ENCODE measurements around the gene ANKH.
"Not testable (repeated sequence)": the region's sequence is repeated elsewhere in the genome, so short reads cannot be mapped to it uniquely, and the experiment has no call there.

ANKH gene

DNA sequence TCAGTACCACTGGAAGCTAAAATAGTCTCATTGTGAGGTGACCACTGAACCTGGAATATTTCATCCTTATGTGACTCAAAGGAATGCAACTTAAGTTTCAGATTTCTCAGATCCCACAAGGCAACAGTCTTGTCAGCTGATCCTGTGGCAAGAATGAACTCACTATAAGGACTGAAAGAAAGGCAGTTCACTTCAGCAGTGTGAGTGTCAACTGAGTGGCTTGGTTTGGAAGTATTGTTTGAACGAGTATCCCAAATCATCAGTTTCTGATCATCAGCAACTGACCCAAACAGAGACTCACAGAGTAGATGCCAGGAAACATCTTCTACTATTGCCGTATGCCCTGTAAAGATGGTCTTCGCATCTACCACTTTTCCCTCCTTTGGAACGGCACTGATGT lies 74.2 kb downstream of the ANKH start:
- not testable (repeated sequence) for DNase-seq (ENCODE audit: low read depth in 2 of 3, low spot score in 2 of 3)

DNA sequence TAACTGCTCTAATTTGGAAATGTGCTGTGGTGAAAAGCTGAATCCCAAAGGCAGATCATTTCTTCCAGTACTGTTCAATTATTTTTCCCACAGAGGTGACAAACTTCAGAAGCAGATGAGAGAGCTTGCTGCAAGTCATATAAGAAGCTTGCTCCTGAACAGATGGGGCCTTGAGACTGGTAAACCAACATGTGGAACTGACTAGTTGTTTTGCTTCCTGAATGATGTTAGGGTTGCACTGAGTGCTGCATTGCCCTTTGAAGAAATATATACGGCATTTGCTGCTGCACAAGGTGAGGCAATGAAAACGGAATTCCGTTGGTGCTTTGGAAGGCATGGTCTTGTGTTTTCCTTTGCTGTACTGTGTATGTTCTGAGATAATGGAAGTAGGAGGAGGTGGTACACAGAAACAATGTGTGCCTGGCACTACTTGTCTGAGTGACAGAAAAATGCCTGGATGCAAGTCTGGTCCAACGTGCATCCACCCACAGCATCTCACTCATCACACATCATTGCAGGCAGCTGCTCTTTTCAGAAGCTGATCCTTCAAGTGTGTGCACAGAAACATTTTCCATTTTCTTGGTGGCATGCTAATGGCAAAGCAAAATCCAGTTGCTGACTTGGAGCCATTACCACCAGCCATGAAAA lies 76.9 kb downstream of the ANKH start:
- DNase-seq (ENCODE audit: low read depth in 2 of 3, low spot score in 2 of 3), result no peak

DNA sequence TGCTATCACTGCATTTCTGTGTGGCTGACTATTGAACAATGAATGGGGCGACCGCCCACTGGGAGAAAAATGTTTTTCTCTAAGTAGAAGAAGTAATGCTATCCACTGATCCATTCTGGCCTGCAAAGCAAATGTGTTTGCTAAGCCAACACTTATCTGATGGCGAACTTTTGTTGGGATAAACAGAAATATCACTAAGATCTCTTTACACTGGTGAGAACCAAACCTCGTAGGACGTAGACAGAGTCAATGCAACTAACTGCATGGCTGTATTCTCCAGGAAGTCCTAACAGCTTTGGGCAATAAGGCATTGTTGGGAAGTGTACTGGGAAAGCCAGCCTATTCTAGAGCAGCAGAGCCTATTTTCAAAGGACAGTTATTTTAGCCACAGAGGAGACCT lies 77.7 kb downstream of the ANKH start:
- no peak for DNase-seq (ENCODE audit: low read depth in 2 of 3, low spot score in 2 of 3)

DNA sequence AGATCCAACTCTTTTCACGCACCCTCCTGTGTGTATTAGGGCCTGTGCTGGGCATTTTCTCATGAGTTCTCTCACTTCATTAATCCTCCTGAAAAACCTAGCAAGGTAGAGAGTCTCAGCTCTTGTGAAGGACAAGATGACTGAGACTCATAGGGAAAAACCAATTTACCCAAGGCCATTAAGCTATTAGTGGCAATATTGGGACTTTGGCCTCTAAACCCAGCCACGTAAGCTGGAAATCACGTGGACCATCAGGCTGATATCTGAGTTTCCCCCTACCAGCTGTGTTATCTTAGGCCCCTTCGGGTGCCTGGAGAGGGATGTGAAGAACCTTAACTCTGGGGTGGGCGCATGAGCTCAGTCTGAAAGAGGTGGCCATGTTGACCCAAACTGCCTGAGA lies 80.7 kb downstream of the ANKH start:
- DNase-seq (ENCODE audit: low read depth in 2 of 3, low spot score in 2 of 3), result no peak

DNA sequence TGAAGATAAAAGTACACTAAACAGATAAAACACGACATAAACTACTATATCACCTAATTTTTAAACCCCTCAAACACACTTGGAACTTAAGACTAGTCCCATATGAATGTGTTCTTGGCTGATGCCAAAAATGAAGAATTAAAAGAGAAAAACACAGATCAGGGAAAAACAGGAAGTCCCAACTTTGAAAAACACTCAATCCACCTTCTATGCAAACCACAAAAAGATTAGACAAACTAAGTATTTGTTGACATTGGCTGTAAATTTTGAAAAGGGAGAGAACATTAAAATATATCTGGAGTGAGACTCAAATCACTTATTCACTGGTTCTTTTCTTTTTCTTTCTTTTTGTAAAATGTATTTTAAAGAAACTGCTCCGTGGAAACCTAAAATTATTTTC lies 81.4 kb downstream of the ANKH start:
- DNase-seq (ENCODE audit: low read depth in 2 of 3, low spot score in 2 of 3), result no peak

DNA sequence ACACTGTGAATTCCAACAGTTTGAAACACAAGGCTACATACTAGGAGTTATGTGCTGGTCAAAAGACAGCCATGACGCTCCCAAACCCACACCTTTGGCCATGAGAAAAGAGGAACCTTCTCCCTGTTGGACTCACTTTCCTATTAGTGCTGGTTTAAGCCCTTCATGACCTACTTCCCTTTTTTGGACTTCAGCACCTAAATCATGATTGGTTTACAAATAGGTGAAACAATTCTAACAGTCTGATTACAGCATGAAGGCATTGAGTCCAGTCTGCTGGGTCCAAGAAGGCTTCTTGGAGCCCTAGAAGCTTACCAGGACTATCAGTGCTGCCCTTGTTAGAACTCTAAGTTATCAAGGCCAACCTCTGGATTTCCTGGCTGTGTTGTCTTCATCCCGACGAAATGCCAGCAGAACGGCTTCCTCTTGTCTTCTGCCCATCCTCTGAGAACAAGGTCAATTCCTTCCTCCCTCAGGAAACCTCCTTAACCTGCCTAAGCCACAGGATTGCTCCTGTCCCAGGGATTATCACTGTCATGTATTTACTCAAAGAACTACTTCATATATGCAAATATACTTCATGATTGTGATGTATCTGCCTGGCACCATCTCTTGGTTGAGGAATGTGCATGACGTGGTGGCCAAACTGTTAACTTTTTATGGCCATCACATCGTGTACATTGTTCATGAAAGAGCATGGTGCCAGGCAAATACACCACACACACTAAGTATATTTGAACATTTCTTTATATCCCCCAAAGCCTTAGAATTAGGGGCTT lies 83.6 kb downstream of the ANKH start:
- no peak for DNase-seq (ENCODE audit: low read depth in 2 of 3, low spot score in 2 of 3)

DNA sequence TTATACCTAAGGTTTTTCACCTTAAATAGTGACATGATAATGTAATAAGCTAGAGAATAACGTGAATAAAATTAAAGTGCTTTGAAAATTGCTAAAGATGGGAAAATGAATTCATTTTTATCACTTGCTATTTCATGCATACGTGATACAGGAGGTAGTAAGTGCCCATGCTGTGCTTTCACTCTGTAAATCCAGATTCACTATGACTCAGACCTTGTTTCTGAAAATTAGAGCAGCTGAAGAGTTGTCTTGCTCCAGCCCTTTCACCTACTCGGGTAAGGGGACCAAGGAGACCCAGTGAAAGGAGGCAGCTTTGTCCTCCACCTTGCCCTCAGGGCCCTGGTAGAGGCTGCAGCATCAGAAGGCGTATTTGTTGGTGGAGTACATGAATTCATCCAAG lies 87.9 kb downstream of the ANKH start:
- no peak for DNase-seq (ENCODE audit: low read depth in 2 of 3, low spot score in 2 of 3)

DNA sequence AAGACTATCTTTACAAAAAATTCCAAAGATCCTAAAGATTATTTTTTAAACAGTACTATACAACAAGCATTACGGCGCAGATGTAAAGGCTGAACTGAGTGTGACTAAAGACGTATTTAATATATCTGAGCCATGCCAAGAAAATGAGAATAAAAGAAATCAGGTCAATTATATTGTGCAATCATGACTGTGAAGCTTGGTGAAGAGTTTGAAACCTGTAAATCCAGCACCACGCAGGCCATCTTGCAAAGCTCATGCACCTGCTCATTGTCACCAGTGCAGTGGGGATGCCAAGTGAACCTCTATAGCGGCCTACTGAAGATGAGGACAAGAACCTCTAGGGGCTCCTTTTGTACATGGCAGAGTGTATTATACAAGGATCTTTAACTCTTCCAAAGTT lies 89.0 kb downstream of the ANKH start:
- DNase-seq (ENCODE audit: low read depth in 2 of 3, low spot score in 2 of 3), result no peak

DNA sequence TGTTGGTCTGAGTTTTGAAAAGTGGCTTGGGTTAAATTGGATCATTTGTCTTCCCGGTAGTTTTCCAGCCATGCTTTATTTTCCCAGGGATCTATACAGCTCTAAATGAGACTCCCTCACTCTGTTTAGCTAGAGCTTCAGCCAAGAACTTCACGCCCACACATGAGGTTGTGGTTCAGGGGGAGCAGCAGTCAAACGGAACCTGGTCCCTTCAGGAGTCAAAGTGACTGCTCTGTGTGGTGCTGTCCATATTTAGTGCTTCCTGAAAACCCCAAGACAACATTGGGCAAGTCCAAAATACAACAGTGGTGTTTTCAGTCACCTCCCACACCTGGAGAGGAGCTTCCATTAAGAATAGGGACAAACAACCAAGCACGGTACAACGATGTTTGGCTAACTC lies 90.5 kb downstream of the ANKH start:
- no peak for DNase-seq (ENCODE audit: low read depth in 2 of 3, low spot score in 2 of 3)

DNA sequence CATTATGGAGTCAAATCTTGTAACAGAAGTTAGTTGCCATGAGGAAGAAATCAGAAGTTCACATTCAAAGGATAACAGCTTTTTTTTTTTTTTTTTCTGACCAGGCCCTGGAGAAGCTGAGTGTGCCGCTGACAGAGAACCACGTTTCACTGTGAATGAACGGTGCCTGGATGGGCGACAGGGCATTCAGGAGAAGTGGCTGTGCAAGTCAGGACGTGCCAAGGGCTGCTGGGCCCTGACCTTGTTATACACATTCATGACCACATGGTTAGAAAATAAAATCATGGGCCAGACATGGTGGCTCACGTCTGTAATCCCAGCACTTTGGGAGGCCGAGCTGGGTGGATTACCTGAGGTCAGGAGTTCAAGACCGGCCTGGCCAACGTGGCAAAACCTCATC lies 91.6 kb downstream of the ANKH start:
- no peak for DNase-seq (ENCODE audit: low read depth in 2 of 3, low spot score in 2 of 3)

DNA sequence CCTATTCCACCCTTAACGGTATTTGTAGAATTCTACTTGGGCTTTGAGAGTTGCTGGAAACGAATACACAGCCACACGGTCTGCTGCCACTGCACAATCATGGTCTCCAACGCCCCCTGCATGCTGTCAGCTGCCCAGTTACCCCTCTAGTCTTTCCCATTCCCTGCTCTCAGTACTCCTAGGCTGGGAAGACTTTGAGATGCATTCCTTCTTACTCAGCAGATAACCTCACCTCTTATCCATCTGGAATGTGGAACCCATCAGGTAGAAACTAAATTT lies 92.8 kb downstream of the ANKH start:
- no peak for DNase-seq (ENCODE audit: low read depth in 2 of 3, low spot score in 2 of 3)

DNA sequence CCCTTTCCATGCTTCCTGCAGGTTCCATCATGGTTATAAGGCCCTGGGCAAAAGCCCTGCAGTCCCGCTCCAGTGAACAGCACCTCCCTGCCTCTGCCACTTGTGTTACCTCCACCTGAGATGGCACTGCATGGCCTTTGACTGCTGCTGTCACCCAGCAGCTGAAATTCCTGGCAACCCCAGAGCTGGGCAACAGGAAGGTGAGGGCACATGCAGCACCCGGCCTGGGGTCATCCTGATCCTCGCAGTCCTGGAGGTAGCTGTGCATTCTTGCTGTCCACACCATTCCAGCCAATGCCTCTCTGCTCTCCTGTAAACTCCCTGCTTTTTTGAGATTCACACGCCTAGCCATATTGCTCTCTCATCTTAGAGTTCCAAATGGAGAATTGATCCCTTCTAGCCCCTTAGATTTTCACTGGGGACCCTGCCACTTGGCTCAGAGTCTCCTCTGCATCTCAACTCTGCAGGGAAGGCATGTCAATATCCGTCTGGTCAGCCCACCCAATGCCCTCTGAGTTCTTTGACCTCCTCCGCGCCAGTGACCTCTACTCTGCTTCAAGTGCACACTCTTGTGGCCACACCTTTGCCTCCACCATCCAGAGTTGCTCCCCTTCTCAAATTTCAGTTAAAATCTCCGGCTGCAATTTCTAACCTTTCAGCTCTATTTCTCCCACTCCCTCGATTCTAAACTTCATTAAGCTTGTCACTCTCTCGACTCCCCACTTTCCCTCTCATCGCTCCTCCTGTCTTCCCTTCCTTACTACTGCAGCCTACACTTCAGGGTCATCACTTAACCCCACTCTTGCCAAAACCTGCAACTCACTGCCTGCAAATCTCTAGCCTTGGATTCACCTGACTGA lies 93.4 kb downstream of the ANKH start:
- no peak for DNase-seq (ENCODE audit: low read depth in 2 of 3, low spot score in 2 of 3)

DNA sequence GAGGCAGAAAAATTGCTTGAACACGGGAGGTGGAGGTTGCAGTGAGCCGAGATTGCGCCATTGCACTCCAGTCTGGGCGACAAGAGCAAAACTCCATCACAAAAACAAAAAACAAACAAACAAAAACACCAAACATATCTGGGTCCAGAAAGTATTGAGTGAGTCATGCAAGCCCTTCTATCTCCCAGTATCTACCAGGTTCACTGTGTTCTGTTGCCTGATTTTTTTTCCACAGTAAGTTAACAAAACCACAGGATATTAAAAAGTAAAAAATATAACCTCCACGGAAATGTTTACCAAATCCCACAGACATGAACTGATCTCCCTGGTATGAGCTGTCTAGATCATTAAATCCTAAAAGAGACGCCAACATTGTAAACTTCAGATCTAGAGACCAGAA lies 94.4 kb downstream of the ANKH start:
- DNase-seq (ENCODE audit: low read depth in 2 of 3, low spot score in 2 of 3), result no peak

DNA sequence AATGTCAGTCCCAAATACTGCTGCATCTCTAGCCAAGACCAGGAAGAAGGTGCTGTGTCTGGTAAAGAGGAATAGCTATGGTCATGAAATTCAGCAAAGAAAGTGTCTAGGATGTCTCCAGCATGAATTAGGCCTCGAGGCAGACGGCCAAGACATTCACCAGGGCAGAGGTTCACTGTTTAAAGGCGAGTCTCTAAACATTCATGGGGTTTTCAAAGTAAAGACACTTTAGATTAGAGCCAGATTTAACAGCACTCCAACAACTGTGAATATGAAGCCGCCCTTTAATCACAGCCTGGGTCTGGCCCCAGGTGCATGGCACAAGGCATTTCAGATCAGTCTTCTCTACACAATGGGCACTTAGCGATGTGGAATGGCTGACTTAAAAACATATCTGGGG lies 95.0 kb downstream of the ANKH start:
- no peak for DNase-seq (ENCODE audit: low read depth in 2 of 3, low spot score in 2 of 3)

DNA sequence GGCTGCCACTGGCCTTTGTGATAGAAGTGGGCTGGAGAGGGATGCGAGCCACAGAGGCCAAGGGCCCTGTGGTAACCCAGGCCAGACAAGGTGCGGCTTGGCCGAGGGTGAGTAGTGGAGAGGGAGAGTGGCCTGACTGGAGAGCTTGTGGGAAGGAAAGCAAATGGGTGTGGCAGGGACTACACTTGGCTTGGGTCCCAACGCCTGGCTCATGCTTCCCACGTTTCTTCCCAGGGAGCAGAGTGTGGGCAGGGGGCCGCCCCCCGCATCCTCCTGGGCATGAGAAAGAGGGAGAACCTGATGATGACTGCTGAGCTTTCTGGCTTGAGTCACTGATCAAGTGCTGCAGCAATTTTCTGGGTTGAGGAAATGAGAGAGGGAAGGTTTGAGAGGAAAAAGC lies 95.7 kb downstream of the ANKH start:
- no peak for DNase-seq (ENCODE audit: low read depth in 2 of 3, low spot score in 2 of 3)

DNA sequence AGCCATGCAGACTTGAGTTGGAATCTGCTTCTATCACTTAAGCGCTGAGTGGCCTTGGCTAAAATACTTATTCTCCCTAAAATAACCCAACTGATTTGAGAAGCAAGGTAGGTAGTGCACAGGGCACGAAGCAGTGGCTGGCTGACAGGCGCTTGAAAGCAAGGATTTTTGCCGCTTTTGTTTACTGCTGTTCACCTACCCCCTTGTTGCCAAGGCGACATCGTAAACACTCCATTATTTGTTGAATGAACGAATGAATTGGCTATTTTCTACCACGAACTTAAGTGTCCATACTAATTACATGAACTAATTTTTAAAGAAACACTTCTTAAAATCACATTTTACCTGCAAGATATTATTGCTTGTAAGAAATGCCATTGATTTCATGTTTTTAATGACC lies 98.0 kb downstream of the ANKH start:
- no peak for DNase-seq (ENCODE audit: low read depth in 2 of 3, low spot score in 2 of 3)

DNA sequence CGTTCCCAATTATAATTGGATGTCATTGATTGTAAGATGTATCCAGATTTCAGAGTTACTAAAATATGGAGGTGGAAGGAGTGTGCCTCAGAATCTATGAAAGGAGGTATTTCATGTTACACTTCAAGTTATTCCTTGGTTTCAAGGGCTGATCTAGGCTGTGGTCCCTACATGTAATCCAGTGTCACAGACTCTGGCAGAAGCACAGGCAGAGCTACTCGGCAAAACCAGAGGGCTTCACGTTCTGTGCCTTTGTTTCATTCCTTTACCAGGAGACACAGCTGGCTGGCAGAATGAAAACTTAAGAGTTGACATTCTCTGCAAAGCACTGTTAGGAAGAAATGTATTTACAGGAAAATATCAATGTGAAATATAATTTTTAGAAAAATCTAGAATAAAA lies 99.6 kb downstream of the ANKH start:
- no peak for DNase-seq (ENCODE audit: low read depth in 2 of 3, low spot score in 2 of 3)

DNA sequence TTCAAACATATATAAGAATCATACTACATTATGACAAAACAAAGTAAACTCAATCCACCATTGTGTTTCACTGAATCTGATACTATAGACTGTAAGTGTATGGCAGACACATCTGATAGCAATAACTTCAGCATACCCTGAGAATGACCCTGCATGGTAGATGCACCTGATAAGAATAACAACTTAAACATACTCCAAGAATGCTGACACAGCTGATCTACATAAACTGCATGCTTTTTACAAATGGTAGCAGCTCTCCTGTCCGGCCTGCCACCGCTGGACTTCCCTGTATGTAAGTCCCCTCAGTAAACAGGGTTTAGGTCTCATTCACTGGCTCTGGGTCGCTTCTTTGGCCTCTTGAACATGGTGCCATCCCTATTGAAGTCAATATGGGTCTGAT lies 100.4 kb downstream of the ANKH start:
- no peak for DNase-seq (ENCODE audit: low read depth in 2 of 3, low spot score in 2 of 3)

DNA sequence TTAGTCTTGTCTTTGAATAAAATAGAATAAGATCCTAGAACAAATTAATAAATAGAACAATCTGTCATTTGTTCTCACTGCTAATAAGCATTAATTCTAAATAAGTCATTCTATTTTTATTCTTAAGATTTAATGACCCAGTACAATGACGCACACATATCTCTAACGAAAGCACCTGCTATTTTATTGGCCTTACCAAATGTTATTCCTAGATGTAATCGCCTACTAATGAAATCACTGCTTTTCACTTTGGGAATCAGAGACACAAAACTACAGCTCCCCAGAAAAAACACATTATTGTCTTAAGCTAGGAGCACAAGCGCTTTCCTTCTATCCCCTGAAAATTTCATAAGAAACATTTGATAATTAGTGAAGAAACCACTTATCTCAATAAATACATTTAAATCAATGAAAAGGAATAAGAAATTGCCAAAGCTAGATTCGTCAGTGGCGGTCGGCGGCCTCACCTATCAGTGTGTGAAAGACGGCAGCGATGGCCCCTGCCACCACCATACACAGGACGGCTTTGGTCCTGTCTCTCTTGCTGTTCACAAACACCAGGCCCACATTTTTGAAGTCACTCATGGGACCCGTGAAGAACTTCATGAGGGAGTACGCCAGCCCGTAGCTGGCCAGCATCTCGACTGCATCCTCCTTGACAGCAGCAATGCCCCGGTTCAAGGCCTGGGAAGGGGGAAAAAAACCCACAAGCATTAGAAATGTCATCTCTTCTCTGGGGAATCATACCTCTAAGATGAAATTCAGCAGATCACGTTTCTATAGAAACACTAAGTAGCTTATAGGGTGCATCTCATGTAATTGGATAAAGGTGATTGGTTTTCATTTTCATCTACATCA lies 102.8 kb downstream of the ANKH start:
- no peak for DNase-seq (ENCODE audit: low read depth in 2 of 3, low spot score in 2 of 3)

DNA sequence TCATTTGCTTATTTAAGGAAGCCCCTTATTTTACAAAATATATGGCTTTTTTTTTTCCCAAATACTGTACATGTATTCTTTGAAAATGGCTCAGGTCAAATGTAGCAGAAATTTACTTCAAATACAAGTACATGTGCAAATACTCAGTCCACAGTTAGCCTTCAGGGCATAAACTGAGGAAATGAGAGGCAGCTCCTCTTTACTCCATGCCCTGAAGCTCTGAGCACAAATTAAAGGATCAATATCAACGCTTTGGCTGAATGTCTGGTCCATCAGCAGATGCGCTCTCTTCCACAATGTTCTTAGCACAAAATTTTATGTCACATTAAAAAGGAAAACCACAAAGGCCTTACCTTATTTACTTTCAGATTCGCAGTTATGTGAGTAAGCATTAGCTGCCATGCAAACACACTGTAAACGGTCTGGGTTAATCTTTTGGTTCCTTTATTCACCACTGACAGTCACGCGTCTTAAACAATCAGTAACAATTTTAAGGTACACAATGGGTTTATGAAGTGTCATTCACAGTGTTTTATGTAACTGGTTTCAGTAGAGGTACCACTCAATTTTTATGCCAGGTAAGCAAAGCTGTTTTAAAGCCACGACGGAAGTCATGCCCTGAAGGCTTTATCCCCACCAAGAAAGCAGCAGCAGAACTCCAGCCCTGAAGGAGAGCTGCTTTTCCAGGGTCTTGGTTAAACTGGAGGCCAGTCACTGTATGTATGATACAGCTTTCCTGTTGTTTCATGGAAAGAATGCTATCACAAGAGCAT lies 103.7 kb downstream of the ANKH start:
- DNase-seq (ENCODE audit: low read depth in 2 of 3, low spot score in 2 of 3), result no peak

DNA sequence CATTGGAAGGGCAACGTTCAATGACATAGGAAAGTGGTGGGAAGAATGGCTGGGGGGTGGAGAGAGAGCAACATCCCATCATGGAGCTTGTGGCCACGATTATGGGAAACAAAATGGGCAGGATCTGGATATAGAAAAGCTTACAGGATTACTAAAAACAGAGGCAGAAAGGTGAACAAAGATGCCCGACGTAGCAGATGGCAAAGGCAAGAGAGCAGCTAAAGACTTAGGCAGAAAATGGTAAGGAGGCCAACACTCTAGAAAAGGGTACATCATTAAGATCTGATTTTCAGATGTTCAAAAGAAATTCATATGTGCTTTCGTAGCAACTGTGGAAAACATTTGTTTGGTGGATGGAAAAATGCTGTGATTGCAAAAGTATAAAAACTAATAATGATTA lies 104.5 kb downstream of the ANKH start:
- no peak for DNase-seq (ENCODE audit: low read depth in 2 of 3, low spot score in 2 of 3)
